Measurements from ENCODE around the gene CCSER1.

- TF ChIP-seq POLR2AphosphoS5 (IDR thresholded peaks at IDR 0.05; ENCODE audit: low read depth, low read length), result no peak
- TF ChIP-seq POLR2A (IDR thresholded peaks at IDR 0.05; ENCODE audit: low read depth, low read length), result no peak
These were observed 986.0 kb downstream of the CCSER1 start for GRCh38 chr4:91113130-91113706.
